22Rv1 (cell line): ENCODE data around the gene FADS2.

Experiments used
- CTCF ChIP-seq: fragments of 450-650 bp; IDR thresholded peaks from 2 replicates; pipeline ENCODE4 v1.5.1; 2017; ENCODE audit warnings: mild to moderate bottlenecking
- ZFX ChIP-seq: fragments of 450-650 bp; IDR thresholded peaks from 2 replicates; pipeline ENCODE4 v1.6.1; 2017; ENCODE audit warnings: antibody characterized with exemption, borderline replicate concordance

DNA sequence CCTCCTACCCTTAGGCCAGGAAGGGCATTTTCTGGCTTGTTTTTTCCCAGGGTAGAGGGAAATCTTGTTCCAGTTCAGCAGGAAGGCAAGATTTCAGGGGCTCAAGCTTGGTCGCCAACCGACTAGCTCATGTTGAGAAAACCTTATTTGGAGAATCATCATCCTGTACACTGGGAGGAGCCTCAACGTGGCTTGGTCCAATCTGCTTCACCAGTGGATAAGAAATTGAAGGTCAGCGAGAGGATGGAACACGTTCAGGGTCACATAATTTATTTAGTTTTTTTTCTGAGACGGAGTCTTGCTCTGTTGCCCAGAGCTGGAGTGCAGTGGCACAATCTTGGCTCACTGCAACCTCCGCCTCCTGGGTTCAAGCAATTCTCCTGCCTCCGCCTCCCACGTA is 20.5 kb downstream of the FADS2 start:
- TF ChIP-seq CTCF (no peak), ZFX (no peak)
